NCI-H1048 (cell line): ENCODE data around the gene DIP2C.
"Not testable (repeated sequence)": the region's sequence is repeated elsewhere in the genome, so short reads cannot be mapped to it uniquely, and the experiment has no call there.

Source experiments
- DNase-seq: peaks from one replicate; lab custom pipeline; 2025; lab: John Stamatoyannopoulos, UW

Gene DIP2C

DNA sequence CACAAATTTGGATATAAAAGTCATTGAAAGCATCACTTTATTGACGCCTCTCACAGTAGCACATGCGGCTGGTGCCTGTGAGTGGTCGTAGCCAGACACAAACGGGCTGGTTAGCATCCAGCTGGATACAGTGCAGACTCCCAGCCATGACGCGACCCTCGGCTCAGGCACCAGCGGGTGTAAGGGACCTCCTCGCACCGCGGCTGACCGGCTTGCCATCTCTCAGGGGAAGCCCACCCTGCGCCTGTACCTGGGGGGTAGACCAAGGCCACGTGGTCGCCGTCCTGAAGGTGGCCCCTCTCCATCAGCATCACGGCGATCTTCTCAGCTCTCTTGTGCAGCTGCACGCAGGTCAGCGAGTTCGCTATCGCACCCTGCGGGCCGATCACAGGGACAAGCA is 340.4 kb downstream of the DIP2C start:
- no peak for DNase-seq

GRCh38 chr10:348456-348855 is 341.0 kb downstream of the DIP2C start:
- no peak for DNase-seq

GRCh38 chr10:347774-348173 is 341.7 kb downstream of the DIP2C start:
- not testable (repeated sequence) for DNase-seq

- DNase-seq = not testable (repeated sequence)
These were observed 342.3 kb downstream of the DIP2C start for GRCh38 chr10:347190-347589.

GRCh38 chr10:344582-345200 is 344.8 kb downstream of the DIP2C start:
- no peak for DNase-seq

GRCh38 chr10:343231-344220 is 345.9 kb downstream of the DIP2C start:
- DNase-seq = no peak

DNA sequence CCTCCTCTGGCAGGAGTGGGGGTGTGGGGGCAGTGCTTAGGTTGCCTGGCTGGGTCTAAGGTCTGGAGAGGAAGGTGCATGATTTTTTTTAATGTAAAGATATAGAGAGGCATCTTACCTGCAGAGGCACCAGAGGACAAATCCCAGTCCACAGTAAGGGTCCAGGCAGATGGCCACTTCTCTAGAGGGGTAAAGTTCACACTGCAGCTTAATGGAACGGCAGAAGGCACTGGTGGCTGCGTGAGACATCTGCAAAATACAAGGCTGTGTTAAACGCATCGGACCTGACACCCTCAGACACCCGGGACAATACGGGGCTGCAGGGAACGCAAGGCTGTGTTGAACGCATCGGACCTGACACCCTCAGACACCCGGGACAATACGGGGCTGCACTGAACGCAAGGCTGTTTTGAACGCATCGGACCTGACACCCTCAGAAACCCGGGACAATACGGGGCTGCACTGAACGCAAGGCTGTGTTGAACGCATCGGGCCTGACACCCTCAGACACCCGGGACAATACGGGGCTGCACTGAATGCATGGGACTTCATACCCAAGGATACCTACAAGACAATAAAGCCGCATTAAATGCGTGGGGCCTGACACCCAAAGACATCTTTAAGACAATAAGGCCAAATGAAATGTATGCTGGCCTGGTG is 348.3 kb downstream of the DIP2C start:
- DNase-seq = no peak

- no peak for DNase-seq
These were observed 348.8 kb downstream of the DIP2C start for GRCh38 chr10:340646-341045.

DNA sequence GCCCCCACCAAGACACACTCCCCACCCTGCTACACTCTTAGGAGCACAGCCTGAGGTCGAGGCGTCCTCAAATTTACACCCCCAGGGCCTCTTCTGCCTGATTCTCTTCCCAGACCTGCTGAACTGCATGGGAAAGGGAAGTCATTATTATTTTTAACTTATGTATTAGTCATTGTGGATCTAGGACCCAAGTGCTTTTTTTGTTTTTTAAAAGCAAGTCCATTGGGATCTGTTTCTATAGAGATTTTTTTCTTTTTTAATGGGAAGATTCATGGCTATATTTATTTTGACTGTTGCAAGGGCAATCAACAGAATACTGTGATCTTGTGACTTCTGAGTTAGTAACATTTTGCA is 350.5 kb downstream of the DIP2C start:
- DNase-seq = no peak

DNA sequence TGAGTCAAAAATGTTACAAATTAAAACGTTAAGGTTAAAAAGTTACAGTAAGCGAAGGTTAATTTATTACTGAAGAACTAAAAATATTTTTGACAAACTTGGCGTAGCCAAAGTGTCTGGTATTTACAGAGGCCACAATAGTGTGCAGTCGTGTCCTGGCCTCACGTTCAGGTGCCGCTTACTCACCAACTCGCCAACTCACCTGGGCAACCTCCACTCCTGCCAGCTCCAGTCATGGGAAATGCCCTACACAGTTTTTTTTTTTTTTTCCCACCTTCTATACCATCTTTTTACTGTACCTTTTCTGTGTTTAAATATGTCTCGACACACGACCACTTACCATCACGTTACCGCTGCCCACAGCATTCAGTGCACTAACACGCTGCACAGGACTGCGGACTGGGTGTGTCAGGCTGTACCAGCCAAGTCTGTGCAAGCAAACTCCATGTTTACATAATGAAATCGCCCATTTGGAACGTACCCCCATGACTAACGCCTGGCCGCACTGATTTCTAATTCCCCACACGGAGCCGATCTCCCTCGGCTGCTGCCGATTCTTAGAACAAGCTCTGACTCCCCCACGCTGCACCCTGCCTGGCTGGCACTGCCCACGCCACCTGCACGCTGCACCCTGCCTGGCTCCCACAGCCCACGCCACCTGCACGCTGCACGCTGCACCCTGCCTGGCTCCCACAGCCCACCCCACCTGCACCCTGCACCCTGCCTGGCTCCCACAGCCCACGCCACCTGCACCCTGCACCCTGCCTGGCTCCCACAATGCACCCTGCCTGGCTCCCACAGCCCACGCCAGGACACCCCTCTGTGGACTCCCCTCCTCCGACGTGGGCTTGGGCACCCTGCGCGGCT is 351.1 kb downstream of the DIP2C start:
- DNase-seq = no peak

- no peak for DNase-seq
These were observed 353.2 kb downstream of the DIP2C start for GRCh38 chr10:336247-336646.

DNA sequence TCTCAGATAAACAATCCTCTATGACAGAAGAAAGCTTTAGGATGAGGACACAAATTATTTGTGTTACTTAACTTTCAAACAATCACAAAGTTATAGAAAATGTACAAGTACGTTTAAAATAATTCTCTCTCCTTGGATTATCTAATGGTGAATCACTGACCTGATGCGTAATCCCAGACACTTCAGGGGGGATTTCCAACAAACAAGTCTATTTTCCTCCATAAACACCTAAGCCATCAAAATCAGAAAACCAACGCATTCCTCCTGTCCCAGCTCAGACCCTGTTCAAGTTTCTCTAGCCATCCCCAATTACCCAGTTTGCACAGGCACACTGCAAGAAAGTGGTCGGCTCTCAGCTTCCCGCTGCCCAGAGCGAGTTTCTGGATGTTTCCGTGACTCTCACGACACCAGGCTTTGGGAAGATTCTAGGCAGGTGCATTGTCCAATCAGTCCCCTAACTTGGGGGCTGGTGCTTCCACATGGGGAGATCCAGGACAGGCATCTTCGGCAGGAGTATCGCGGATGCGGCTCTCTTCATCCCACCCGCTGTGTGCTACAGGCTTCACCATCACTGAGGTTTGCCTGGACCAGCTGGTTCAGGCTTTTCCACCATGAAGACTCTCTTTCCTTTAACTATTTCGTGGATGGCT is 354.2 kb downstream of the DIP2C start:
- DNase-seq = no peak

- DNase-seq = no peak
These were observed 358.3 kb downstream of the DIP2C start for GRCh38 chr10:331186-331585.

DNA sequence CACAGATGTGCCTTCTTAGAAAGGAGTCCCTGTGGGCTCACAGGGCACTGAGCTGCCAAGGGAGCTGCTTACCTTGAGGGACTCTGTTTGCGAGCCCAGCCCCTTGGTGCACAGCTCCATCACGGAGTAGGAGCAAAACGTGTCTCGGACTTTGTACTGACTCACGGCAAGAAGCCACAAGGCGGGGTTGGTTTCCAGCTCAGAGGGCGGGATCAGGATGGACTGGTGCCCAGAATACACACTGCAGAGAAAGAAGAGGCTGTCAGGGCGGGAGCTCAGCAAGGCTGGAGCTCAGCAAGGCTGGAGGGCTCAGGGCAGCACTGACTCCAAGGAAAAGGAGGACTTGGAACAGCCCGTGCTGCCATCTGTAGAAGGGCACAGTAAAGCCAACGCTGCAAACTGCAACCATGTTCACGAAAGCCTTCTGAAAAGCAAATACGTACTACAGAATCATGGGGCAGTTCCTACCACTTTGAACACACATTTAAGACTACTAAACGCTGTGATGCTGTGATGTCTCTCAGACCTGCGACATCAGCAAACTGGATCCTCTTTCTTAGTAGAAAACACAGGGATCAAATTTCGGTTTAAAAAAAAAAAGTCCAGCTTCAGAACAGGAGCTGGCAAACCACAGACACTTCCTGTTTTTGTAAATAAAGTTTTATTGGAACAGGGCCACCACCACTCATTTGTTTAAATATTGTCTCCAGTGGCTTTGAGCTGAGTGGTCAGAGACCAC is 359.9 kb downstream of the DIP2C start:
- DNase-seq = no peak

DNA sequence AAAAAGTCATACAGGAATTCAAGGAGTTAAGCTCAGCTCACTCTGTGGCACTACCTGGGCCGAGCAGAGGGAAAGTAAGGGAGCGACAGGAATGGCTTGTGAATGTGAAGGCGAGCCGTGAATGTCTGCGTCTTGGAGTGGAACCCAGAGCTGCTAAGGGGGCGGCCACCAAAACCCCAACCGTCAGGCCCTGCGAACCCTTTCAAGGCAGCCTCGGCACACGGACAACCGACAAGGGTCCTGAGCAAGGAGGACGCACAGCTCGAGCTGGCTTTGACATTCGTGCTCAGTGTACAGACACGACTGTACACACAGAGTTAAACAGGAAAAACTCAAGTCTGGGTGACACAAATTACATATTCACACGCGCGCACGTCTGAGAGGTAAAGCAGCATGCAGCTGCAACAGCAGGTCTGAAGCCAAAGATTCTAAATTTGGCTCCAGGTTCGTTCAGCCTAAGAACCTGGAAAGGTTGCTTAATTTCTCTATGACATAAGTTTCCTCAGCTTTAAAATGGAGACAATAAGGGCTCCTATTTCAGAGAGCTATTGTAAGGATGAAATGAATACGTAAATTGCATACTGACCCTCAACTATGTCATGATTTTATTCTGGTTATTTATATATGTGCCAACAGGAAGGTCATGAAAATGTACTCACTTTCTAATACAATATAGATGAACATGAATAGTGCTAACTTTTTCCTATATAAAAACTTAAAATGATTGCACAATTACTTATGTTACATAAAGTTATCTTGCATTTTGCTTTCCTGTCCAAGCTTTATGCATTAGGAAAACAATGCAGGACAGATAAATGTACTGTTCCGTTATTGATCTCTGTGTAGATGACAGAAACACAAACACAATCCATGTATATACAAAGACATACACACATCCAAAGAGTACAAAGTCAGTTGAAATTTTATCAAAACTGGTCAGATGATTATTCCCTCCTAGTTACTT is 361.3 kb downstream of the DIP2C start:
- DNase-seq = no peak

GRCh38 chr10:326894-327635 is 362.4 kb downstream of the DIP2C start:
- DNase-seq = no peak

DNA sequence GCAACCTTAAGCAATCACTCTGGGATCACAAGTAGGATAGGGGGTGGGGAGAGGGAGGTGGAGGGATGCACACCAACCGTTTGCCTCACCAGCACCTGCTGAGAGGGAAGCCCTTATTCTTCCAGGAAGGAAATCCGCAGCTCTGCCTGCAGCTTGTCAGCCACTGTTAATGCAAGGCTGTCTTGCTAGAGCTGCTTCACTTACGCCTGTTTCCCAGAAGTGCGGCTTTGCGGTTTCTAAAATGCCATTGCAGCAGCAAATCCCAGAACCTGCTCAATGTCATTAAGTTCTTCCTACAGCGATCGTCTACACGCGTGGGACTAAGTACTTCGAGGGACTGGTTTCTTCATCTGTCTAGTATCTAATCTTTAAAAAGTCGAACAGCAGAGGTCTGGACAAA is 363.1 kb downstream of the DIP2C start:
- DNase-seq = no peak

- no peak for DNase-seq
These were observed 364.2 kb downstream of the DIP2C start for GRCh38 chr10:325282-325681.

- no peak for DNase-seq
These were observed 364.9 kb downstream of the DIP2C start for GRCh38 chr10:324593-324992.
